ENCODE measurements around the gene CCDC80.

The CCDC80 gene, protein sequence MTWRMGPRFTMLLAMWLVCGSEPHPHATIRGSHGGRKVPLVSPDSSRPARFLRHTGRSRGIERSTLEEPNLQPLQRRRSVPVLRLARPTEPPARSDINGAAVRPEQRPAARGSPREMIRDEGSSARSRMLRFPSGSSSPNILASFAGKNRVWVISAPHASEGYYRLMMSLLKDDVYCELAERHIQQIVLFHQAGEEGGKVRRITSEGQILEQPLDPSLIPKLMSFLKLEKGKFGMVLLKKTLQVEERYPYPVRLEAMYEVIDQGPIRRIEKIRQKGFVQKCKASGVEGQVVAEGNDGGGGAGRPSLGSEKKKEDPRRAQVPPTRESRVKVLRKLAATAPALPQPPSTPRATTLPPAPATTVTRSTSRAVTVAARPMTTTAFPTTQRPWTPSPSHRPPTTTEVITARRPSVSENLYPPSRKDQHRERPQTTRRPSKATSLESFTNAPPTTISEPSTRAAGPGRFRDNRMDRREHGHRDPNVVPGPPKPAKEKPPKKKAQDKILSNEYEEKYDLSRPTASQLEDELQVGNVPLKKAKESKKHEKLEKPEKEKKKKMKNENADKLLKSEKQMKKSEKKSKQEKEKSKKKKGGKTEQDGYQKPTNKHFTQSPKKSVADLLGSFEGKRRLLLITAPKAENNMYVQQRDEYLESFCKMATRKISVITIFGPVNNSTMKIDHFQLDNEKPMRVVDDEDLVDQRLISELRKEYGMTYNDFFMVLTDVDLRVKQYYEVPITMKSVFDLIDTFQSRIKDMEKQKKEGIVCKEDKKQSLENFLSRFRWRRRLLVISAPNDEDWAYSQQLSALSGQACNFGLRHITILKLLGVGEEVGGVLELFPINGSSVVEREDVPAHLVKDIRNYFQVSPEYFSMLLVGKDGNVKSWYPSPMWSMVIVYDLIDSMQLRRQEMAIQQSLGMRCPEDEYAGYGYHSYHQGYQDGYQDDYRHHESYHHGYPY

DNA sequence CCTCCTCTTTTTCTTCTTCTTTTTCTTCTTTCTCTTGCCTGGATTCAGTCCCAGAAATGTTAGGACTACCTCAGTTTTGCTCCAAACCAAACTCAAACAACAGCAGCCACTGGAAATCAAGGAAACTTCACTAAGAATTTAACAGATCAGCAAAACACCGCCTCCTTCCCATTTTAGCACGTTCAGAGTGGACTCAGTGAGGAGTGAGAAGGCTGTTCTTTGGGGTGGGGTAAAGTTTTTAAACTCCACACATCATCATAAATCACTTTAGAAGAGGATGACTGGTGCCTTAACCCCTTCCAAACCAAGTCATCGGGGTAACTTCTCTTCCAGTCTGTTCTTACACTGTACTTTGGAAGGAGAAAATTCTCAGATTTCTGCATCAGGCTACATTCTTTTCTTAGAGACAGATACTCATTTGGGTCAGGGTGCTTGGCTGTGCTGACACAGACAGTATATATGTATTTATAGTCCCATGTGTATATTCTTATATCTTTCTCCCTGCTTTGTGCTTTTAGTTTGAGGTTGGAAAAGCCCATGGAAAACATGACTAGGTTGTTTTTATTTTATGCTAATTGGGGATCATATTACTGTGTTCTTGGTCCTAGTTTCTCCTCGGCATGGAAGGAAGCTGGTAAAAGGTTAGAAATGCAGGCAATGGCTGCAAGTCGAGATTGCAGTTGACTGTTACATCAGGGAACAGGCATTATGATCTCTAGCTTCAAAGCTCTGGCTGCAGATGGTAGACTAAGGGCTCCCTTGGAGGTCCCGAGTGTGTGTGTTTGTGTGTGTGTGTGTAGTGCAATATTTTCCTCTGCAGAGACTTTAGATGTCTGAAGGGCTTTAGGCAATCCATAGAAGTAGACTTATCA, at the start of gene CCDC80:
CCDC80 (minus strand) TSS at position 214 of the 872 bp plus-strand sequence. CDS start 1,238 bp downstream, outside the sequence.
- no peak for DNase-seq (ENCODE audit: low read depth)

DNA sequence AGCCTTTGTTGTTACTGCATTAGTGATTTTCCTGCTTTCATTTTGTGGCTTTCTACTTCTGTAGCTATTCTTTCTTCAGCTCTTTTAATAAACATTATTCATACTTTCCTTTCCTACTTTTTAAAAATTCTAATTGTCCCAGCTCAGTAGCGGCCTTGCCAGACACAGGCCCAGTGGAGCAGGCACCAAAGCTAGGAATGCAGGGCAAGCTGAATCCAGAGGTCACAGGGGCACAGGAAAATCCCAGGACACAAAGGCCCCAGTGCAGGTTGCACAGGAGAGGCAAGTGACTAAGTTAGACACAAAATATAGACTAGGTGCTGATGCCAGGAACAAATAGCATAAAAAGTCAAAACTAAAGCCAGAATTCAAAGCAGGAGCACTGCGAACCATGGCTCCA, 49.0 kb upstream of the CCDC80 start:
- DNase-seq (ENCODE audit: low read depth) = no peak

DNA sequence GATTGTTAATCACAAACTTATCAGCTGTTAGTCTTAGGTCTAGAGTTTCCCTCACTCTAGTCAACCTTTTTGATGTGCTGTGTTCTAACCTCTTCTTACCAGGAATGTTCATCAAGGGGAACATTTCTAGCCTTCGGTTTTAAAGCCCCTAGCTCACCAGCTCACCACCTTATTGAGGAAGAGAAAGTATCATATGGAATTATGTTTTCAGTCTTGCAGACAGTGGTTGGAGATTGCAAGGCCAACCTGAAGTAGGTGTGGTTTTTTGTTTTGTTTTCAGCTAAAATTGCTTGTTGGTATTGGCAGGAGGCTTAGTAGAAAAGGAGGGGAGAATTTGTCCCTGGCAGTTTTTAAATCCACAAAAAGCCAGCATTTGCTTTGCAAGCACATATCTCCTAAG, 48.4 kb upstream of the CCDC80 start:
- DNase-seq (ENCODE audit: low read depth) = no peak

DNA sequence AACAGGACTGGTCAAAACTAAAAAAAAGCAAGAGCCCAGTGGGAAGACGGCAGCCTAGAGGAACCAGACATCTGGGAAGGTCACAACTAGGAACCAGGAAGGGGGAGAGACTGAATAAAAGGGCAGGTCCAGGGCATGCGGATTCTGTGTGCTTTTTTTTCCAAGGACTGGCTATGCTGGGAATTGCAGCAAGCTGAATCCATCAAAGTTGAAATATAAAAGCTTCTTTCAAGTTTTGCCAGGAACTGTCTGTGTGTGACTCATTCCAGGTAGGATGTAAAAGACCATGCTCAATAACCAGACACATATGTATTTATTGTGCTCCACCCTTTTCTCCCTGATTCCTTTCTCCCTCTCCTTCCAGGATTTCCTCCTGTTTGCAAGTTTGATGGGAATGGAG, 47.9 kb upstream of the CCDC80 start:
- DNase-seq (ENCODE audit: low read depth) = no peak

DNA sequence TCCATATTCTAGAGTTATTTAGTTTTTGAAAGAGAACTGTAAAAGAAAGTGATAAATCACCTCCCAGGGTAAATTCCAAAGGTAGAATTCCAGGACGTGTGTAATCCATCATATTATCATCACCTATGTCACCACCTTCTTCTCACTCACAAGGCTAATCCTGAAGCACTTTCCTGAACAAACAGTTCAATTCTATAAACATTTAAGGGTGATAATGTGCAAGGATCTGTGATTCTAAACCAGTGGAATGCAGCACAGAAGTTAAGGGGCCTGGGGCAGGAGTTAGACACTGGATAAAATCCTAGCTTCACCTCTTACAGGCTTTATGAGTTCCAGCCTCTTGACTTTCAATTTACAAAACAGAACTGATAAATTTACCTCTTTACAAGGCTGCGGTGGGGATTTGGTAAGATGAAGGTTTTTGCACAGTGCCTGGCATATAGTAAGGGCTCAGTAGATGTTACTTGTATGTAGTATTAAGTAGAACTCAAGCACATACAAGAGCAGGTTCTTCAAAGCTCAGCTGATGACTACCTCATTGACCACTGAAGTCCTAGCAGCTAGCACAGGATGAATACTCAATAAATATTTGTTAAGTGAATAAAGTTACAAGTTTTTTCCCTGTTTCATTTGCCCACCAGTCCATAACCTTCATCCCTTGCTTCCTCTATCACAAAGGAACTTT, 47.3 kb upstream of the CCDC80 start:
- no peak for DNase-seq (ENCODE audit: low read depth)

DNA sequence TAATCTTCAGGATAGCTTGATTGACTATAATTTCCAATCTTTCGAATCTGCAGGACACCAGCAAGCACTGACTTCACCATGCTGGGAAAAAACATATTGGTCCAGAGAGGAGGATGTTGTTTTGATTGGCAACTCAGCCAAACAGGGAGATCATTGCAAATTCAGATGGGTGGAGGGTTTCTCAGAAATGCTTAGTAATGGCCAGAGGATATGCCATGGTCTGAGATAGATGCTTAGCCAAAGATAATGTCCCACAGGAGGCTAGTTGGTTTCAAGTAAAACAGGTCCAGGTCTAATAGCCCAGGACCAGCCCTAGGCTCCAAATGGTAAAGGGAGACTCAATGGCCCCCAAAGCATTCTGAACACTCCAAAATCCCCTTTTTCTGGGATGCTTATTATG, 46.7 kb upstream of the CCDC80 start:
- DNase-seq (ENCODE audit: low read depth) = no peak

DNA sequence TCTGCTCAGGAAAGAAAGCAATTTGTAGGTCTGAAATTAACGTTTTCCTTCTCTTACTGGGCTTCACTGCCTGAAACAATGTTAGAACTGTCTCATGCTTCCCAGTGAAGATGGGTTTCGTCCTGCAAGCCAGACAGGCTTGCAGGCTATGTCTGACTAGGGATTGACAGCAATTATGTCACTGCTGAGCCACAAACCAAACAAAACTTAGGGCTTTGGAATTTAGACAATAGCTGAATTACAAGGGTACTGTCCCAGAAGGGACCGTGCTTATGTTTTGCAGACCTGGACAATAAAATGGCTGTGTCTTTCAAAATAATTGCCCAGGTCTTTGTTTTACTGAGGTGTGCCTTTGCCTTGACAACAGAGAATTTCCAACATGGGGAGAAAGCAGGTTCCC, 46.3 kb upstream of the CCDC80 start:
- no peak for DNase-seq (ENCODE audit: low read depth)

DNA sequence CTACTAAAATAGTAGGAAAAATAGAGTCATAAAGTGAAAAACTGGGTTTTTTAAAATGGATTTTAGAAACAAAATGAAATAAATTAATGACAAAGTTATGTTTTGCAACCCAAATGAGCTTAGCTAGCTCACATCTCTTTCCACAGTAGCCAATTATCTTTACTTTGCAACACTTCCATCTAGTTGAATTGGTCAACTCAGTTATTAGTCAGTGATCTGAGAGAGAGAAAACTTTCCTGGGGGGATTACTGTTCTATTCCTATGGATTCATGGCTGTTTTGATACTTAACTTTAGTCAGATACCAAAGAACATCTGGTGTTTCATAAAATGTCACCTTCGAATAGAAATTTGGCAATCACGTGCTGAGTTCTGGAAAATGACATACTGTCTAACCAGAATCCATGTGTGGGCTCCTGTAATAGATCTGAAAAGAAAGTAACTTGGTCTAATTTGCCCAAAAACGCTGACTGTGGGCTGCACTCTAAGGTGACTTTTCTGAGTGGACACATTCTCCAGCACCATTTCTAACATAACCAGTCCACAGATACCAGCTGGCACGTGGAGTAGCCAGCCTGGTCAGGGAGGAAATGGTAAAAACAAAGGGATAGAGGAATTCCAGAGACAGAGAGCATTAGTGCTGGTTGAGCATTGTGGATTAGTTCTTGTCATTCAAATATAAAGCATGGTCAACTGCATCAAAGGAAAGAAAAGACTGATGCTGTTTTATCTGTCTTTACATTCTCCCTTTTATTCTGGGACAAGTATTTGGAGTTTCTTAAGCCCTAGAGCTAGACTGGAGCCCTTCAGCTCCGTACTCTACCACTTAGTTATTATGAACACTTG, 45.2 kb upstream of the CCDC80 start:
- no peak for DNase-seq (ENCODE audit: low read depth)

DNA sequence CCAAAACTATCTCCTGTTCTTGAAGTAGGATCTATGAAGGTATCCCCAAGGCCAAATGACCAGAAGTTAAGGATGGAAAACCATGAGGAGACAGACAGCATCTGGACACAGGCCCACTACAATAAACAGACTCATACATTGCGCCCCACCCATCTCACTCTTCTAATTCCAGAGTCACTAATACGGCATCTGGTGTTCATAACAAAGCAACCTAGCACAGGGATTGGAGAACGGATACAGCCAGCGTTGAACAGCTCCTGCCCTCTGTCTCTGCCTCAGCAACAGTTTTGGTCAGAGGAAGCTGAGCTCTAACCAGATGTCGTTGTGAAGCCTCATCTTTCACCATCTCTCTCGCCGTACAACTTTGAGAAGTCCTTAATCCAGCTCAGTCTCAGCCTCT, 44.5 kb upstream of the CCDC80 start:
- no peak for DNase-seq (ENCODE audit: low read depth)

DNA sequence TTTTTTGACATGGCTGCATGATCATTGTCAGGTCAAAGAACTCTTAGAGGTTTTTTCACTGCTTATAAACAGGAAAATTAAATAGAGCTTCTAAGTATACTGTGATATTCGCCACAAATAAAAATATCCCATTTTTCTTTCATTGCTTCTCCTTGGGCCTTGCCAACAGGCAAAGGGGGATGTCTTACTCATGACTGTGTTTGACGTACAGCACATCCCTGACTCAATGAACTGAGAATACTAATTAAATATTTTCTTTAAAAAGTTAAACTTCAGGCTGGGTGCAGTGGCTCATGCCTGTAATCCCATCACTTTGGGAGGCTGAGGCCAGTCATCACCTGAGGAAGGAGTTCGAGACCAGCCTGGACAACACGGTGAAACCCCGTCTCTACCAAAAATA, 41.4 kb upstream of the CCDC80 start:
- no peak for DNase-seq (ENCODE audit: low read depth)

DNA sequence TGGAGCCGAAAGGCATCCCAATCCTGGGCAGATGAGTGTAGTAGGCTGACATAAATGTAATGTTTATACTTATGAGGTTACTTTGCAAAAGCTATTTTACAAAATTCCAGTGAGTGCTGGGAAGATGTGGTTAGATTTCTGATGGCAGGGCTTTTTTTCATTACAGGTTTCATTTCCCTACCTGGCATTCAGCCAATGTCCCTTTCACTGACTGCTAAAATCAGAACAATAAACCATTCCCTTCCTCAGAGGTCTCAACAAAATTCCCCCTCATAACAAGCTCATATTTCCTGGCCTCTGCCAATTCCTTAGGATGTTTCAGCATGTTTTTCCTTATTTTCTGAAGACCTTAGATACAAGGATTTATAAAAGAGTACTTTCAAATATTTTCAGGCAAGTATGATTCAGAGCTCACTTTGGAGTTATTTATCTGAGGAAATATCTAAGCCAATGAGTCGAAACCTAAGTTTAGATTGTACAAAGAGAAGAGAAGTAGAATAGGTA, 40.9 kb upstream of the CCDC80 start:
- no peak for DNase-seq (ENCODE audit: low read depth)

DNA sequence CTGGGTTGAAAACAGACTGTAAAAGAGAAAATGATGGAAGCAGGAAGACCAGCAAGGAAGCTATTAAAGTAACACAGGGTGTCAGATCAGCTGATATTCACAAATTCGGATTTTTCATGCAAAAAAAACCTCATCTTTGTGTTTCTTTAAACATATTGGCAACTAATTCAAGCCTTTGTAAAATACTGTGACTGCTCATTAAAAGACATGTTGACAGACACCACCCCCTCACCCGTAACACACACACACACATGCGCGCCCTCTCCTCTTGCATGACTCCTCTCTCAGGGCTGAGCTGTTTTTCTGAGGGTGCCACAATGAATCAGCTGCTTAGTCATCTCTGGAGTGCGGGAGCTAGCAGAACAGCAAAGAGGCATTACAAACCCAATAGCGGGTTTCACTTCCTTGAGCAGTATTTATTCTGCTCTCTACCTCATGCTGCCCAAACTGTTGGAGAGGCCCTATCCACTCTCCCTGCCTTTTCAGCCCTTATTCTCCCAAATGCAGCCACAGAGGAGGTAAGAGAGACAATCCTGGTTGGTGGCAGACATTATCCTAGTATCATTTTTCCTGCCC, 35.8 kb upstream of the CCDC80 start:
- DNase-seq (ENCODE audit: low read depth) = peak; percentile 57

DNA sequence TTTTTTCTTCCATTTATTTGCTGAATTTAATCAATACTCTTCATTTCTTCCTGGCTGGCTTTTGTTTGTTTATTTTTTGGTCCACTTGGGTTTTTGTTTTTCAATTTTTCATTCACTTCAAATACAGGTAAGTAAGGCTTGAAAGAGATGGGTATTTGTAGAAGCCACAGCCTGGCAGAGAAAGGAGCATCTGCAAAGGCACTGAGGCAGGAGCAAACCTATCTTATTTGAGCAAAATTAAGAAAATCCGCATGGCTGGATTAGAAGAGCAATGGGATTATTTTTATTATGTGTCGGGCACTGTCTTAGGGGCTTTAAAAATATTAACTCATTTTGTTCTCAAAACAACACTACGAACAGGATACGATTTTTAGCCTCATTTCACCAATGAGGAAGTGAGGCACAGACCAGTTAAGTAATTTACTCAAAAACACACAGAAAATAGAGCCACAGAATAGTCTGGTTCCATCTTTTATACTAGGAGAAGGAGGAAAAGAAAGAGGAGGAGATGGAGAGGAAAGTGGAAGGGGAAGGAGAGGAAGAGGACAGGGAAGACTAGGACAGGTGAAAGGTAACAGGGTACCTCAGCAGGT, 35.1 kb upstream of the CCDC80 start:
- DNase-seq (ENCODE audit: low read depth) = no peak

DNA sequence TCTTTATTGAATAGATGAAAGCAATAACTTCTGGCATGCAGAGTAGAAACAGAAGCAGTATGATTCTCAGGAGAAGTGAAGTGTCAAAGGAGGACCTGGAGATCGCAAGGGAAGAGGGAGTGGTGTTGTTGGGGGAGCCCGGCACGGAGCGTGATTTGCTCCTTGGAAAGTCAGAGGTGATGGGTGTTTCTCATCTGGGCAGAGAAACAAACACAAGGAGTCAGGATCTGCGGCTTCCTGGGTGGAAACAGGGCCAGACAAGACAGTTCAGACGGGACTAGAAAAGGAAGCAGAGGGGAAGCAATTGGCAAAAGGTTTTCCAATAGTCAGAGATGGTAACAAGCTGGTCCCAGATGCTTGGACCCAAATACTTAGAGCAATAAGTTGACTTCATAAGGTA, 34.4 kb upstream of the CCDC80 start:
- no peak for DNase-seq (ENCODE audit: low read depth)

DNA sequence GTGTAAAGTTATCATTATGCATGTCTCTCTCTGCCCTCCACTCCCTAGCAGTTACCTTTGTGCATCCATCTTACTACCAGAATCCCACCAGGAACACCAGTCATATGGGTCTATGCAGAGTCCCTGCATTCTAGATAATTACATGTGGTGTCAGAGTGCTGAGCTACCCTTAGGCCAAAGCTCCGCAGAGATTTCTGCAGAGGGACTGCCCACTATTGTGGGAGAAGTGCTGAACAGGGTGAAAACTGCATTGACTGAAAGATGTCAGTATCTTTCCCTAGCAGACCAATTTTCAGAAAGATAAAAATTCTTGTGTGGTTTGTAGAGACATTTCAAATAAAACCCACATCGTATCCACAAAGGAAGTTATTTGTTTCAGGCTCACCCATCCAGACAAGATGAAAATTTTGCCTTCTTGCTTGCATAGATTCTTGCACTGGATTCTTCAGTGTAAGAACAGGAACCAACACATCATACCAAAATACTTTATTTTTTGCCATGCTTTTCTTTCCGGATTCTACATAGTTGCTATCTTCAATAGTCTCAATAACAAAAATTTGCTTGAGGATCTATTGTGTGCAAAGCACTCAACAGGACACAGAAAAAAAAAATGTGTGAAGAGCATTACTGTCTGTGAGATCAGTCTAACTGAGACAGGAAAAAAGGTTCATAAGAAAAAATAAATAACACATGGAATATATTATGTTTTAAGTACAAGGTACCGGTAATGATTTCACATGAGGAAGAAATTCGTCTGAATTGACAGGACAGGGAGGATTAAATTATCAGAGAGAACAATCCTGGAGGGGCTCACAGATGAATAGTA, 32.0 kb upstream of the CCDC80 start:
- DNase-seq (ENCODE audit: low read depth) = no peak

DNA sequence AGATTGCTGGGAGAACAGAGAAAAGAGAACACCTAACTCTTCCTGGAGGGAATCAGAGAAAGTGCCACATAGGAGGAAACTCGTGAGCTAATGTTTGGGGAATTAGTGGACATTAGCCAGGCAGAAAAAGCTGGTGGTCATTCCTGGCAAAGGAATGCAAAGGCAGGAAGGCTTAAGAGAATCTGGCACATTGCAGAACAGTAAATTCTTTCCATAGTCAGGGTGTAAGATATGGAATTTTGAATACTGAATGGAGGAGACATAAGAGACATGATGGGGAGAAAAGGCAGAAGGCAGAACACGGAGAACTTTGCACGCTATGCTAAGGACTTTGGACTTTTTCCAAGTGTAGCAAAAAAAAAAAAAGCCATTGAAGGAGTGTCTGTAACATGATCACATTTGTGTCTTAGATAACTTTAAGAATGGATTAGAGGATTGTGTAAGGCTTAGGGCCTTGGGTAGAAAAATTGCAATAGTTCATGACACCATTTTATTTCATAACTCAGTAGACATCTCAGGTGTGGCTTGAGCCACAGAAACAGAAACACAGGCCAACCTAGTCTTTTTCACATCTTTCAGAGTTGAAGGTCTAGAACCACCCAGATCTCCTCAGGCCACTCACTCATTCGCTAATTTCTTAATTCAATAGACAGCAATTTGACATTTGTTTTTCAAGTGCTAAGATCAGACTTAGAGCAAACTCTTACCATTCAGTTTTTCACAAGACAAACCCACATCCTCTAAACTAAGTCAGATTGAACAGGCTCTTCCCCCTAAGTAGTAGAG, 31.2 kb upstream of the CCDC80 start:
- no peak for DNase-seq (ENCODE audit: low read depth)

DNA sequence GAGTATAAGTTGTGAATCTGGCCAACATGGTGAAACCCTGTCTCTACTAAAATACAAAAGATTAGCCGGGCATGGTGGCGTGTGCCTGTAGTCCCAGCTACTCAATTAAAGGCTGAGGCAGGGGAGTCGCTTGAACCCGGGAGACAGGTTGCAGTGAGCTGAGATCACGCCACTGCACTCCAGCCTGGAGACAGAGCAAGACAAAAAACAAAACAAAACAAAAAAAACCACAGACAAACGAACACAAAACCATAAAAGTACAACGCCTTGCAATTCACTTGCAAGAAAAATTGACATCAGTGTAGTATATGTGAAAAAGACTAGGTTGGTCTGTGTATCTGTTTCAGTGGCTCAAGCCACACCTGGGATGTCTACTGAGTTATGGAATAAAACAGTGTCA, 29.9 kb upstream of the CCDC80 start:
- DNase-seq (ENCODE audit: low read depth) = no peak

DNA sequence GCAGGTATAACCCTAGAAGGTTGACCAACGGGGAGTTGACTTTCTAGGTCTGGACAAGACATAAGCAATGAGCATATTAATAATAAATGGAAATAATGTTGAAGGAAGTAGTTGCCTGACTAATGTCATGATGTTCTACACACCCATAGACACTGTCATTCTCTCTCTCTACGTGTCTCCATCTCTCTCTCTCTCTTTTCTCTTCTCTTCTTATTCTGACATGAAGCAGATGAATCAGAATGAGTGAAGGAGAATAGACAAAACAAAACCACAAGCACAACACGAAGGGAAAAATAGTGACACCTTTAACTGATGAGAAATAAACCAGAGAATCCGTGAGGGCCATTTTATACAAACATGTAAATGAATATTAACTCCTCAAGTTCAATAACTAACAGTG, 26.7 kb upstream of the CCDC80 start:
- no peak for DNase-seq (ENCODE audit: low read depth)
